Fibroblast of the aortic adventitia (primary cell): Measurements from ENCODE around the gene UCN. TPM values are rescaled to one million over a fixed set of nuclear protein-coding genes. Genes with fewer than 3 reads are reported as not detected.
"Not testable (repeated sequence)": the region's sequence is repeated elsewhere in the genome, so short reads cannot be mapped to it uniquely, and the experiment has no call there.

Source experiments
- DNase-seq: peaks from one replicate; pipeline ENCODE4 v3.0.0-alpha.2; 2010; ENCODE audit warnings: low read depth
- H3K4me3 ChIP-seq: 2 replicates; pipeline ENCODE4 v1.5.1; 2011; ENCODE audit warnings: low read depth, mild to moderate bottlenecking, control low read depth, low read length, moderate library complexity
- total RNA-seq: library from RNA; depleted of rRNA; stranded (reverse); fragments of >200 nt; gene quantifications from 2 replicates; pipeline ENCODE4 v1.2.3, GENCODE V29; 2012; ENCODE audit warnings: low replicate concordance
- TF ChIP-seq, protein P1 (sequence below): IDR thresholded peaks from 2 replicates; pipeline ENCODE4 v1.5.1; 2011; ENCODE audit warnings: mild to moderate bottlenecking, low read length, control low read depth, inconsistent platforms; ENCODE audit not compliant: insufficient read depth

Gene UCN, protein sequence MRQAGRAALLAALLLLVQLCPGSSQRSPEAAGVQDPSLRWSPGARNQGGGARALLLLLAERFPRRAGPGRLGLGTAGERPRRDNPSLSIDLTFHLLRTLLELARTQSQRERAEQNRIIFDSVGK
- total RNA-seq: 0.27 and 1.1 TPM in 2 replicates

DNA sequence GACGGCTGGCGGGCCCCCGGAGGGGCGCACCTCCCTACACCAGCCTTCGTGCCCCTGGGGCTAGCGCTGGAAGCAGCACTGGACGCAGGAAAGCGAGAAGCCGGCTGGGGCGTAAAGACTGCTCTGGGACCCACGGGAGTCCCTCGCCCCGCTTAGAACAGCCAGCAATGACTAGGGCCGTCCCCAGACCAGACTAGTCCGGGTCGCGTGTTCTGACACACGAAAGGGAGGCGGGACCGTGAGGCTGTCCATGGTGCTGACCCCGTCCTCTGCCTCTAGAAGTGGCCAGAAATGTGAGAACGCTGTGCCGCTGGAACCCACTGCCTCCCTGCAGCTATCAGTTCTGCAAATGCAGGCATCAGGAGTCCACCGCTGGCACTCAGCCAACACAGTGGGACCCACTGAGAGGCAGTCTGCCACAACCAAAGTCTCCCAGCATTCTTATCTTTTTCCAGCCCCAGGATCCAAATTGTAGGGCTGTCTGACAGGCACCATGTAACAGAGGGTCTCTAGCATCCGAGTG is at the start of gene UCN:
Gene UCN, minus strand, starts transcription at position 87 of the 523 bp plus-strand sequence. CDS start 550 bp downstream, outside the sequence.
- no peak within 1 kb of the TSS for H3K4me3 ChIP-seq
- DNase-seq: peak; percentile 36
- TF ChIP-seq, protein P1, sequence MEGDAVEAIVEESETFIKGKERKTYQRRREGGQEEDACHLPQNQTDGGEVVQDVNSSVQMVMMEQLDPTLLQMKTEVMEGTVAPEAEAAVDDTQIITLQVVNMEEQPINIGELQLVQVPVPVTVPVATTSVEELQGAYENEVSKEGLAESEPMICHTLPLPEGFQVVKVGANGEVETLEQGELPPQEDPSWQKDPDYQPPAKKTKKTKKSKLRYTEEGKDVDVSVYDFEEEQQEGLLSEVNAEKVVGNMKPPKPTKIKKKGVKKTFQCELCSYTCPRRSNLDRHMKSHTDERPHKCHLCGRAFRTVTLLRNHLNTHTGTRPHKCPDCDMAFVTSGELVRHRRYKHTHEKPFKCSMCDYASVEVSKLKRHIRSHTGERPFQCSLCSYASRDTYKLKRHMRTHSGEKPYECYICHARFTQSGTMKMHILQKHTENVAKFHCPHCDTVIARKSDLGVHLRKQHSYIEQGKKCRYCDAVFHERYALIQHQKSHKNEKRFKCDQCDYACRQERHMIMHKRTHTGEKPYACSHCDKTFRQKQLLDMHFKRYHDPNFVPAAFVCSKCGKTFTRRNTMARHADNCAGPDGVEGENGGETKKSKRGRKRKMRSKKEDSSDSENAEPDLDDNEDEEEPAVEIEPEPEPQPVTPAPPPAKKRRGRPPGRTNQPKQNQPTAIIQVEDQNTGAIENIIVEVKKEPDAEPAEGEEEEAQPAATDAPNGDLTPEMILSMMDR: no peak

DNA sequence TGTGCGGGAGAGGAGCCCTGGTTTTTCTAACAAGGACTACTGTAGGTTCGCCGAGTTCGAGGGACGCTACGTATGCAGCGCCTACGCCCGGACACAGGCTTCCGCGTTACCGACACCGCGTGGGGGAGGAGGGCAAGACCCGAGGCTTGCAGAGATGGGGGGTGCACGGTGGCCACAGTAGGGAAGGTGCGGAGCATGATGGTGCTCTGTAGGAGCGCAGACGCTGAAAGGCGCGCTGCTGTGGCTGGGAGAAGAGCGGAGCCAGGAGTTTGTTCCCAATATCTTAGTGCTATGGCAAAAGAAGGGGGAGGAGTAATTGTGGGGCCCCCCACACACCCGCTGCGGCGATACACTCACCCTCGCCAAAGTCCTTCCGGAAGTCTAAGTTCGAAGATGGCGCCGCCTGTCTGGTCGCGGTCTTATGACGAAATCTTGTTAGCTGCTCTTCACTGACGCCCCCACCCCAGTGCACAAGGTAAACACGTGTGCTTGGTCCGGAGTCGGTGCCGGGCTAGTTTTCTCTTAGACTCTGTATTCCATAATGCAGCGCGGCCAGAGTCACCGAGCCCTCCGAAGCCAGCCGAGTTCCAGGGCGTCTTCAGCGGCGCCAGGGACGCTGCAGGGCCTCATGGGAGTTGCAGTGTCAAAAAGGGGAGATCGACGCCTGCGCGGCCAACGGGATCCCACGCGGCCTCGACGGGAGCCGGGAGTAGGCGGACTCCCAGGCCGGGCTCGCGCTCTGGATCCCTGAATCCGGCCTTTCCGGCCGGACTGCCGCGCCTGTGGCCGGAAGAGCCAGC is 48.3 kb upstream of the UCN start, which contains the start of gene GTF3C2:
Gene GTF3C2, minus strand, starts transcription at position 383 of the 800 bp plus-strand sequence. CDS start 13,210 bp downstream, outside the sequence.
- TF ChIP-seq, protein P1: no peak
- peak; percentile 98 for DNase-seq
- H3K4me3 ChIP-seq: peak within 1 kb of the TSS; percentile 97

DNA sequence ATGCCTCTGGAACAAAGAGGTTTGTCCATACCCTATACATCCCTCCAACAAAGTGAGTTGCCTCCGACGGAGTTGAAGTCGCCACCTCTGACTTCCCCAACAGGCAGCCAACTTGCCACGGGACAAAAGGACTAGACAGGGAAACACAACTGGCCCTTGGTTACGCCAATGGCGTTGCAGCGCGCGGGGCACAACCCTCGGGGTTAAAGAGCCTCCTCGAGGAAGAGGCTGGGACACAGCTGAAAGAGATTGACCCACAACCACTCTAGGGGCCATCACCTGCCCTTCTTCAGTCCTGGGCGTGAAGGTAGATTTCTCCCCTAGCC is 47.8 kb upstream of the UCN start:
- DNase-seq: peak; percentile 43
- TF ChIP-seq, protein P1: no peak
- H3K4me3 ChIP-seq: peak overlapping the region; percentile 97

DNA sequence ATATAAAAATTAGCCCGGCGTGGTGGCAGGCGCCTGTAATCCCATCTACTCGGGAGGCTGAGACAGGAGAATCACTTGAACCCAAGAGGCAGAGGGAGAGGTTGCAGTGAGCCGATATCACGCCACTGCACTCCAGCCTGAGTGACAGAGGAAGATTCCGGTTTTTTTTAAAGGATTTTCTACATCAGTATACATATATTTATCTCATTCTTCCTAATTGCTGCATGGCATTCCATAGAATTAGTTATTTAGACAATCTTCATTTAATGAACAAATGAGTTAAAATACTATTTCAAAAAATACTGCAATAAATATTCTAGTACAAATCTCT is 46.3 kb upstream of the UCN start:
- no peak for DNase-seq
- no peak overlapping the region for H3K4me3 ChIP-seq
- TF ChIP-seq, protein P1: no peak

DNA sequence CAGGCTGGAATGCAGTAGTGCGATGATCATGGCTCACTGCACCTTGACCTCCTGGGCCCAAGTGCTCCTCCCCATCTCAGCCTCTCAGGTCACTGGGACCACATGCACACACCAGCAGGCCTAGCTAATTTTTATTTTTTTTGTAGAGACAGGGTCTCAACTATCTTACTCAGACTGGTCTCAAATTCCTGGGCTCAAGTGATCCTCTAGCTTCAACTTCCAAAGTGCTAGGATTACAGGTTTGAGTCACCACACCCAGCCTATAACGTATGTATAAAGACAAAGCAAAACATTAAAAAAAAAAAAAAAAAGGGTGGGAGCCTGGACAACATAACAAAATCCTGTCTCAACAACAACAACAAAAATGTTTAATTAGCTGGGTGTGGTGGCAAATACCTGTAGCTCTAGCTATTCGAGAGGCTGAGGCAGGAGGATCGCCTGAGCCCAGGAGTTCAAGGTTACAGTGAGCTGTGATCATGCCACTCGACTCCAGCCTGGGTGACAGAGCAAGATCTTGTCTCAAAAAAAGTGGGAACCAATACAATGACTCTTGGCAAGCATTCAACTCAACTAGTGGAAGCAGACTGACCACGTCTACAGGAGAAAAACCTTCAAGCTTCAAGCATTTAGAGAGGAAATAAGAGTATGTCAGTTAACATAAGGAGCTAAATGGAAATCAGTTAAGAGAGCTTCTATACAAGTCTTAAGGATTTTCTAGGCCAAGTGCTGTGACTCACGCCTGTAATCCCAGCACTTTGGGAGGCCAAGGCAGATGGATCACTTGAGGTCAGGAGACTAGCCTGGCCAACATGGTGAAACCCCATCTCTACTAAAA is 45.7 kb upstream of the UCN start:
- peak; percentile 26 for DNase-seq
- H3K4me3 ChIP-seq: no peak overlapping the region
- TF ChIP-seq, protein P1: no peak

DNA sequence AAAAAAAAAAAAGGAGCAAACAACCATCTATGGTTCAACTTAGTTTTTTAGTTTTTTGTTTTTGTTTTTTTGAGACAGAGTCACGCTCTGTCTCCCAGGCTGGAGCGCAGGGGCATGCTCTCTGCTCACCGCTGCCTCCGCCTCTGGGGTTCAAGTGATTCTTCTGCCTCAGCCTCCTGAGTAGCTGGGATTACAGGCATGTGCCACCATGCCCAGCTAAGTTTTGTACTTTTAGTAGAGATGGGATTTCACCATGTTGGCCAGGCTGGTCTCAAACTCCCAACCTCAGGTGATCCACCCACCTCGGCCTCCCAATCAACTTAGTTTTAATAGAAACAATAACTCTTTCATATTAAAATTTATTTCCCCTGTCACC is 45.1 kb upstream of the UCN start:
- DNase-seq, H3K4me3 ChIP-seq: not testable (repeated sequence)
